Measurements from ENCODE around the gene ANKRD34C.
"Not testable (repeated sequence)": the region's sequence is repeated elsewhere in the genome, so short reads cannot be mapped to it uniquely, and the experiment has no call there.

ANKRD34C gene

GRCh38 chr15:79311901-79312553, 29.5 kb downstream of the ANKRD34C start:
- DNase-seq: no peak

DNA sequence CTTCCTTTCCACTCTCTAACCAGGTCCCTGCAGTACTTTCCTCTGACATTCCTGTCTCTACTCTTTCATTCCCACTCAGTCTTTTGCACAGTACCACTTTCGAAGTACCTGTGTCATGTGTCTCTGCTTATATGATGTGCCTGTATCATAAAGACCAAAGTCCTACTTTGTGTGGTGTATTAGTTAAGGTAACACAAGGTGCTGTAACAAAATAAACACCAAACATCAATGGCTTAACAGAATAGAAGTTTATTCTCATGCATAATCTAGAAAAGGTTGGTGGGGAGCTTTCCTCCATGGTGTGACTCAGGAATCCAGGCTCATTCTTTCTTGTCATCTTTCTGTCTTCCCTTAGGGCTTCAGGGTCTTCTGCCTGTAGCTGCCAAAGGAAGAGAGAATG, 31.7 kb downstream of the ANKRD34C start:
- no peak for DNase-seq

DNA sequence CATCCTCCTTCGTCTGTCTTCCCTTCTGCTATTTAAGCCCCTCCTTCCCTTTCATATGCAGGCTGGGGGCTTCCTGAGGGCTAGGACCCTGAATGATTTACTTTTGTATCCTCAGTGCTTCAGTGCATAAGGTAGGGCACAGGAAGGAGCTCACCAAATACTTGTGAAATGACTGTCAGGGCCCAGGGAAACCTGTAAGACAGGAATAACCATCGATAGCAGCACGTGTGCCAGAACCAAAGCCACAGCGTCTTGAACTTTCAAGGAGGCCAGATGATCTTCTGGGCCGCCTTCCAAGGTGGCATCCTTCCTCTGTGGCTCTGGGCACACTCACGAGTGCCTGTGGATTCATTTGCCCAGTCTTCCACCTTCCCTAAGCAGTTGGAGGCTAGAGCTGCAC, 32.3 kb downstream of the ANKRD34C start:
- no peak for DNase-seq

- no peak for DNase-seq
Measured at GRCh38 chr15:79315623-79316328, 33.3 kb downstream of the ANKRD34C start.

GRCh38 chr15:79316864-79317263, 34.3 kb downstream of the ANKRD34C start:
- no peak for DNase-seq

DNA sequence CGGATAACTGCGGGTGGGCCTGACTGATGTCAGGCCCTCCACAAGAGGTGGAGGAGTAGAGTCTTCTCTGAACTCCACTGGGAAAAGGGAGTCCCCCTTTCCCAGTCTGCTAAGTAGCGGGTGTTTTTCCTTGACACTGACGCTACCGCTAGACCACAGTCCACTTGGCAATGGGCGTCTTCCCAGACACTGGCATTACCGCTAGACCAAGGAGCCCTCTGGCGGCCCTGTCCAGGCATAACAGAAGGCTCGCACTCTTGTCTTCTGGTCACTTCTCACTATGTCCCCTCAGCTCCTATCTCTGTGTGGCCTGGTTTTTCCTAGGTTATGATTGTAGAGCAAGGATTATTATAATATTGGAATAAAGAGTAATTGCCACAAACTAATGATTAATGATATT, 37.5 kb downstream of the ANKRD34C start:
- not testable (repeated sequence) for DNase-seq

DNA sequence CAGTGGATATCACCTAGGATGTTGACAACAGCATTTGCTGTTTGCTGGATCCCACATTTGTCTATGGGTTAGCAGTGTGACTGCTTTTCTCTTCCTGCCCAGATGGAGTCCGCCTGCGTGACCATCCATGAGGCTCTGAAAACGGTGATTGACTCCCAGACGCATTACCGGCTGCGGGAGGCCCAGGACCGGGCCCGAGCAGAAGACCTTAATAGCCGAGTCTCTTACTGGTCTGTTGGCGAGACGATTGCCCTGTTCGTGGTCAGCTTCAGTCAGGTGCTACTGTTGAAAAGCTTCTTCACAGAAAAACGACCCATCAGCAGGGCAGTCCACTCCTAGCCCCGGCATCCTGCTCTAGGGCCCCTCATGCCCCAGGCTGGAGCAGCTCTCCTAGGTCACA, 39.4 kb downstream of the ANKRD34C start:
- no peak for DNase-seq

DNA sequence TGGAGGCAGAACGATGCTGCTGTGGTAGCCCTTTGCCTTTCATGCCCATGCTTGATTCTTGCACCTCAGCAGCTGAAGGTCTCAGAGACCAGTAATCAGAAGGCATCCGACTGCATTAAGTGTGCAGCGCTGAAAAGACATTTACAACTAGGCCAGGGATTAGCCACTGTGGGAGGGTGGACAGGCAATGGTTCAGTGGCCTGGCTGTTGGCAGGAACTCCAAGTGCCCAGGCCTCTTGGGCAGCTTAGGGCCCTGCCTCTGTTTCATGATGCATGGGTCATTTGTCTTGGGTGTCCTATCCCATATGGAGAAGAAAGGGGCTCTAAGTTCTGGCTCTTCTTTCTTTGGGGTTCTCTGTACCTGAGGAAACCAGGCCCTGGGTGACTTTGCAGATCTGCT, 39.8 kb downstream of the ANKRD34C start:
- no peak for DNase-seq

GRCh38 chr15:79322945-79323344, 40.4 kb downstream of the ANKRD34C start:
- DNase-seq: no peak

DNA sequence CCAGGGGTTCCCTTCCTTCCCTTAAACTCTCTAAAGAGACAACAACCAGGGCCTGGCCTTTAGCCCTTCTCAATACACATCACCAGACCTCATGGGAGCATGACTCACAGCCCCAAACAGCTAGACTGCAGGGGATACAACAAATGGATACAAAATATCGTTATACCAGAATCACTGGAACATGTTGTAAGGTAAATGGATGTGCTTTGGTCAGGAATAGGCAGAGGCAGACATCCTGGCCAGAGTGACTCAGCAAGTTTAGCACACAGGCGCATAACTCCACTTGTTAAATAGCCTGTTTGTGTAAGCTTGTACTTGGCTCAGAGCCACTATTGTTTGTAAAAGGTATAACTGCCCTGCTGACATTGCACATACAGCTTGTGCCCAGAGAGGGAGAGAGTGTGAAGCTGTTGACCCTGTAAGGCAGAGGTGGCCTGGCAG, 46.7 kb downstream of the ANKRD34C start:
- DNase-seq: no peak
